Esophagus muscularis mucosa (tissue), 4 donors: ENCODE measurements around the gene TMCC1. TPM values are rescaled to one million over a fixed set of nuclear protein-coding genes. Genes with fewer than 3 reads are reported as not detected.

ENCODE experiments used
- DNase-seq: peaks from one replicate; pipeline ENCODE4 v3.0.0-alpha.2; 2017; ENCODE audit errors: extremely low spot score
- H3K27ac ChIP-seq, 4 donors: fragments of 200-600 bp; sonication (generic); replicated peaks in 1 of 4; 1 replicate in 3 of 4; 2 replicates in 1 of 4; pipeline ENCODE4 v1.5.1; 2016 to 2019; ENCODE audit warnings: mild to moderate bottlenecking in 1 of 4
- H3K27me3 ChIP-seq, 4 donors: fragments of 200-600 bp; sonication (generic); one replicate each; pipeline versions ENCODE4 v1.5.1 to v1.6.0; 2016 to 2019
- H3K36me3 ChIP-seq, 4 donors: fragments of 200-600 bp; sonication (generic); one replicate each; pipeline ENCODE4 v1.5.1; 2016 to 2019
- H3K4me1 ChIP-seq, 4 donors: fragments of 200-600 bp; sonication (generic); one replicate each; pipeline ENCODE4 v1.5.1; 2016 to 2019
- H3K4me3 ChIP-seq, 4 donors: fragments of 200-600 bp; sonication (generic); 1 replicate in 2 of 4; 2 replicates in 2 of 4; pipeline ENCODE4 v1.5.1; 2016 to 2019; ENCODE audit warnings: mild to moderate bottlenecking in 4 of 4, moderate library complexity in 1 of 4
- H3K9me3 ChIP-seq, 4 donors: fragments of 200-600 bp; sonication (generic); 1 replicate in 3 of 4; 2 replicates in 1 of 4; pipeline ENCODE4 v1.5.1; 2016 to 2019
- EP300 ChIP-seq: sonication (generic); formaldehyde crosslinking; IDR thresholded peaks from one replicate; pipeline ENCODE4 v1.6.1; 2017; ENCODE audit warnings: antibody characterized with exemption
- POLR2A ChIP-seq: fragments of 450-650 bp; IDR thresholded peaks from one replicate; pipeline ENCODE4 v1.6.1; 2017; ENCODE audit warnings: antibody characterized with exemption, moderate library complexity, mild to moderate bottlenecking, low read depth
- POLR2AphosphoS5 ChIP-seq, 2 donors: sonication (generic); formaldehyde crosslinking; IDR thresholded peaks; one replicate each; pipeline ENCODE4 v1.6.1; 2017; ENCODE audit warnings: antibody characterized with exemption in 2 of 2
- WGBS: methylation state at CpG from one replicate; pipeline ENCODE4 v1.1.5; 2018; 5-methylcytosine and 5-hydroxymethylcytosine counted together
- intact Hi-C: fragments of 100-400 bp; cut with DNase I; formaldehyde crosslinking; loops from one replicate; pipeline ENCODE4 v1.15.1; 2023
- total RNA-seq, 4 donors: library from RNA; depleted of rRNA; stranded (reverse); fragments of >200 nt; gene quantifications; one replicate each; pipeline versions ENCODE4 v1.1.0 to v1.2.1, GENCODE V29; 2016
- TF ChIP-seq, protein P1 (sequence below), 3 experiments: fragments of 200-600 bp in 2 of 3; fragments of 450-650 bp in 1 of 3; sonication (generic) in 2 of 3; IDR thresholded peaks; one replicate each; pipeline ENCODE4 v1.5.1; 2017 to 2019; ENCODE audit warnings: antibody characterized with exemption in 3 of 3, mild to moderate bottlenecking in 2 of 3, moderate library complexity in 1 of 3

TMCC1 gene
- total RNA-seq, 4 donors from 2014 or later, result 24.5 to 36.2 (median 28.9) TPM

DNA sequence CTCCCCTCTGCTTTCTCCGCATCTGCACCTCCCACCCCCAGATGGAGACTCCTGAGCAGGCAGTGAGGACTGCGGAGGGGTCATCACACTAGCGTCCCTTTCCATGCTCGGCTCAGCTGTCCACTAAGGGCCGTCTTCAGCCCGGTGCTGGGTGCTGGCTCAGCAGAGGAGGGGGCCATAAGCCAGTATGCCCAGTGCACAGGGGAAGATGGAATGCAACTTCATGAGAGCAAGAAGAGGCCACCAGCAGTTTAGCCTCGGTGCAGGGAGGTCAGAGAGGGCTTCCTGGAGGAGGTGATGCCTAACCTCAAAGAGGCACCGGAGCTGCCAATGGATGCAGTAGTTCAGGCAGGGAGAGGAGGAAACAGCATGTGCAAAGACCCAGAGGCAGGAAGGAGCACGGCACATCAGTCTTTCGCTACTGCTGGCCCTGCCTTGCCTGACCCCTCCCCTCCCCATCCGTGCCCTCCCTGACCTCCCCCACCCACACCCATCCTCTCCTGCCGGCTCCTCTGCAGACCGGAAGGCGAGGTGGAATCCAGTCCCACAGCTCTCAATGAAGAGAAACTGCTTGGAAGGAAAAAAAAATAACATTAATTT is 271.8 kb downstream of the TMCC1 start:
- peak overlapping the region; percentile 74 to 93 (median 92) for H3K27ac ChIP-seq
- intact Hi-C loops, result no loop called here
- WGBS, result 73% methylated on average over 13 of the region's 14 CpGs
- no peaks in the 10 kb centered on the region for H3K9me3 ChIP-seq
- H3K36me3 ChIP-seq, result no peaks in the 10 kb centered on the region
- no peak for TF ChIP-seq POLR2A
- TF ChIP-seq, protein P1, sequence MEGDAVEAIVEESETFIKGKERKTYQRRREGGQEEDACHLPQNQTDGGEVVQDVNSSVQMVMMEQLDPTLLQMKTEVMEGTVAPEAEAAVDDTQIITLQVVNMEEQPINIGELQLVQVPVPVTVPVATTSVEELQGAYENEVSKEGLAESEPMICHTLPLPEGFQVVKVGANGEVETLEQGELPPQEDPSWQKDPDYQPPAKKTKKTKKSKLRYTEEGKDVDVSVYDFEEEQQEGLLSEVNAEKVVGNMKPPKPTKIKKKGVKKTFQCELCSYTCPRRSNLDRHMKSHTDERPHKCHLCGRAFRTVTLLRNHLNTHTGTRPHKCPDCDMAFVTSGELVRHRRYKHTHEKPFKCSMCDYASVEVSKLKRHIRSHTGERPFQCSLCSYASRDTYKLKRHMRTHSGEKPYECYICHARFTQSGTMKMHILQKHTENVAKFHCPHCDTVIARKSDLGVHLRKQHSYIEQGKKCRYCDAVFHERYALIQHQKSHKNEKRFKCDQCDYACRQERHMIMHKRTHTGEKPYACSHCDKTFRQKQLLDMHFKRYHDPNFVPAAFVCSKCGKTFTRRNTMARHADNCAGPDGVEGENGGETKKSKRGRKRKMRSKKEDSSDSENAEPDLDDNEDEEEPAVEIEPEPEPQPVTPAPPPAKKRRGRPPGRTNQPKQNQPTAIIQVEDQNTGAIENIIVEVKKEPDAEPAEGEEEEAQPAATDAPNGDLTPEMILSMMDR (IDR thresholded peaks at IDR 0.05), result no peak
- TF ChIP-seq EP300, result no peak
- no peak for TF ChIP-seq POLR2AphosphoS5 (IDR thresholded peaks at IDR 0.05)
- DNase-seq, result no peak
- peaks cover 85 to 91% (median 87%) of the 10 kb centered on the region in 4 donors for H3K4me1 ChIP-seq
- no peaks in the 10 kb centered on the region for H3K27me3 ChIP-seq
- no peak overlapping the region for H3K4me3 ChIP-seq

- intact Hi-C loops, result no loop called here
- no peaks in the 10 kb centered on the region for H3K27me3 ChIP-seq
- TF ChIP-seq, protein P1 (IDR thresholded peaks at IDR 0.05), result no peak
- no peak for TF ChIP-seq EP300
- TF ChIP-seq POLR2AphosphoS5 (IDR thresholded peaks at IDR 0.05), result no peak
- no peak for TF ChIP-seq POLR2A
- no peaks in the 10 kb centered on the region for H3K36me3 ChIP-seq
- H3K27ac ChIP-seq, result no peak overlapping the region
- DNase-seq, result no peak
- H3K4me1 ChIP-seq, result peaks cover 85 to 91% (median 88%) of the 10 kb centered on the region in 4 donors
- H3K9me3 ChIP-seq, result no peaks in the 10 kb centered on the region
- 84% methylated on average over 14 of the region's 18 CpGs for WGBS
- H3K4me3 ChIP-seq, result no peak overlapping the region
Observed at GRCh38 chr3:129620828-129621559, 272.5 kb downstream of the TMCC1 start.

DNA sequence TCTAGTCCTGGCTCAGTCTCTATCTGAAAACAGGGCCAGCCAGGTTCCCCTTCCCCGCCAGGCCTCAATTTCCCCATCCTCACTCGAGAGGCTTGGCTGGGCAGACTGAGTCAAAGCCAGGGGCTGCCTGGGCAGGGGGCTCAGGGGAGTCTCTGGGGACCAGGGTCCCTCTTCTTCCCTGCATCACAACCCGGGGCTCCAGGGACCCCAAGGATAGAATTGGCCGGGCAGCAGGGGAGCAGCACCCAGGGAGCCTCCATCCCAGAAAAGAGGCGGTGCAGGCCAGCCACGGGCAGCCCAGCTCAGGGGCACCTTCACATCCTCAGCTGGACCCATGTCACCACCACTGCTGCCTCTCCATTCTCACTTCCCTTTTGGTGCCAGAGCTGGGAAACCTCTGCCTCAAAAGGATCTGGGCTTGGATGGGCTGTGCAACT is 273.8 kb downstream of the TMCC1 start:
- DNase-seq, result no peak
- no peaks in the 10 kb centered on the region for H3K36me3 ChIP-seq
- no peaks in the 10 kb centered on the region for H3K9me3 ChIP-seq
- no peak overlapping the region for H3K4me3 ChIP-seq
- H3K27me3 ChIP-seq, result no peaks in the 10 kb centered on the region
- peak overlapping the region; percentile 42 to 60 (median 49) for H3K27ac ChIP-seq
- intact Hi-C loops, result no loop called here
- WGBS, result 92% methylated on average over 2 of the region's 6 CpGs
- peaks cover 85 to 91% (median 87%) of the 10 kb centered on the region in 4 donors for H3K4me1 ChIP-seq
- no peak for TF ChIP-seq EP300
- TF ChIP-seq POLR2AphosphoS5 (IDR thresholded peaks at IDR 0.05), result no peak
- TF ChIP-seq, protein P1 (IDR thresholded peaks at IDR 0.05), result no peak
- no peak for TF ChIP-seq POLR2A

GRCh38 chr3:129618901-129619671 is 274.4 kb downstream of the TMCC1 start:
- no peak overlapping the region for H3K4me3 ChIP-seq
- H3K4me1 ChIP-seq, result peaks cover 81 to 91% (median 85%) of the 10 kb centered on the region in 4 donors
- DNase-seq, result no peak
- H3K27ac ChIP-seq, result peak overlapping the region; percentile 42 to 60 (median 49)
- H3K36me3 ChIP-seq, result no peaks in the 10 kb centered on the region
- intact Hi-C loops, result no loop called here
- WGBS, result 58% methylated on average over 18 of the region's 23 CpGs
- H3K9me3 ChIP-seq, result no peaks in the 10 kb centered on the region
- no peaks in the 10 kb centered on the region for H3K27me3 ChIP-seq
- TF ChIP-seq POLR2A, result no peak
- TF ChIP-seq, protein P1 (IDR thresholded peaks at IDR 0.05), result no peak
